Measurements from ENCODE around the gene GRIA2. TPM values are rescaled to one million over a fixed set of nuclear protein-coding genes. Genes with fewer than 3 reads are reported as not detected.

GRIA2 gene
- total RNA-seq, 4 donors from 2014 or later = 0.76 TPM; not detected in 3

- Histone ChIP-seq H3K4me3 (peak overlapping the region in 1 of 4 donors; percentile 60), H3K9me3 (no peaks in the 10 kb centered on the region), H3K4me1 (peaks cover 4 to 25% (median 4%) of the 10 kb centered on the region in 3 donors), H3K27me3 (peaks cover 6 to 66% (median 15%) of the 10 kb centered on the region in 4 donors), H3K27ac (no peak overlapping the region), H3K36me3 (no peaks in the 10 kb centered on the region)
- DNase-seq = no peak
- intact Hi-C loops (cut with DNase I) = no loop called here
- WGBS, 2 donors = 10 to 12% methylated on average over 16 to 22 of the region's 24 CpGs
- TF ChIP-seq, protein P1, sequence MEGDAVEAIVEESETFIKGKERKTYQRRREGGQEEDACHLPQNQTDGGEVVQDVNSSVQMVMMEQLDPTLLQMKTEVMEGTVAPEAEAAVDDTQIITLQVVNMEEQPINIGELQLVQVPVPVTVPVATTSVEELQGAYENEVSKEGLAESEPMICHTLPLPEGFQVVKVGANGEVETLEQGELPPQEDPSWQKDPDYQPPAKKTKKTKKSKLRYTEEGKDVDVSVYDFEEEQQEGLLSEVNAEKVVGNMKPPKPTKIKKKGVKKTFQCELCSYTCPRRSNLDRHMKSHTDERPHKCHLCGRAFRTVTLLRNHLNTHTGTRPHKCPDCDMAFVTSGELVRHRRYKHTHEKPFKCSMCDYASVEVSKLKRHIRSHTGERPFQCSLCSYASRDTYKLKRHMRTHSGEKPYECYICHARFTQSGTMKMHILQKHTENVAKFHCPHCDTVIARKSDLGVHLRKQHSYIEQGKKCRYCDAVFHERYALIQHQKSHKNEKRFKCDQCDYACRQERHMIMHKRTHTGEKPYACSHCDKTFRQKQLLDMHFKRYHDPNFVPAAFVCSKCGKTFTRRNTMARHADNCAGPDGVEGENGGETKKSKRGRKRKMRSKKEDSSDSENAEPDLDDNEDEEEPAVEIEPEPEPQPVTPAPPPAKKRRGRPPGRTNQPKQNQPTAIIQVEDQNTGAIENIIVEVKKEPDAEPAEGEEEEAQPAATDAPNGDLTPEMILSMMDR (IDR thresholded peaks at IDR 0.05) = no peak
- no peak for TF ChIP-seq POLR2A (IDR thresholded peaks at IDR 0.05)
These were observed 932 bp downstream of the GRIA2 start for GRCh38 chr4:157221426-157221894.

GRCh38 chr4:157221895-157222770 lies 1.6 kb downstream of the GRIA2 start:
- intact Hi-C loops (cut with DNase I) = no loop called here
- peaks cover 6 to 66% (median 15%) of the 10 kb centered on the region in 4 donors for H3K27me3 ChIP-seq
- H3K9me3 ChIP-seq = no peaks in the 10 kb centered on the region
- no peak for DNase-seq
- WGBS, 2 donors = 6 to 15% methylated on average over 16 to 18 of the region's 59 CpGs
- H3K27ac ChIP-seq = no peak overlapping the region
- TF ChIP-seq, protein P1 (IDR thresholded peaks at IDR 0.05) = no peak
- no peak for TF ChIP-seq POLR2A (IDR thresholded peaks at IDR 0.05)
- H3K4me3 ChIP-seq = peak overlapping the region; percentile 9 to 60 (median 26)
- peaks cover 4 to 25% (median 4%) of the 10 kb centered on the region in 3 donors for H3K4me1 ChIP-seq
- H3K36me3 ChIP-seq = no peaks in the 10 kb centered on the region

GRCh38 chr4:157222771-157223160 lies 2.2 kb downstream of the GRIA2 start:
- no peak for DNase-seq
- 16 to 17% methylated on average over 5 to 7 of the region's 15 CpGs for WGBS, 2 donors
- Histone ChIP-seq H3K9me3 (no peaks in the 10 kb centered on the region), H3K4me1 (peaks cover 4 to 25% (median 4%) of the 10 kb centered on the region in 3 donors), H3K27ac (no peak overlapping the region), H3K4me3 (peak overlapping the region; percentile 9 to 60 (median 26)), H3K36me3 (no peaks in the 10 kb centered on the region), H3K27me3 (peaks cover 6 to 66% (median 15%) of the 10 kb centered on the region in 4 donors)
- TF ChIP-seq POLR2A (IDR thresholded peaks at IDR 0.05) = no peak
- TF ChIP-seq, protein P1 (IDR thresholded peaks at IDR 0.05) = no peak
- intact Hi-C loops (cut with DNase I) = no loop called here

DNA sequence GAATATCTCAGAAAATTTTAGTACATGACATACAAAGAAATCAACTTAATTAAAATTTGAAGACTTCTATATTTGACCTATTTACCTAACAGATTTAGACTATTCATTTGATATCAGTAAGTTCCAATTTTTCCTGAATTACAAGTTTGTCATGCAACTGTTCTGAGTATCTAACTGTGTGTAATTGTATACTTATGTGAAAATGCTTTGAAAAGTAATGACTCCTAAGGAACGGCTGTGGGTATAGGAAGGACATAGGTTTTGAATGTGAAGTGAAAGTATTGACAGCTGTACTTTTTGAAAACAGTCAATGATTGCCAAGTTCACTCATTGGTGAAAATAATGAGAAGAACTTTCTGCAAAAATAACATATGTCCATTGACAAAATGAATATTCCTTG lies 2.9 kb downstream of the GRIA2 start:
- H3K27me3 ChIP-seq = peaks cover 6 to 62% (median 15%) of the 10 kb centered on the region in 4 donors
- peaks cover 4 to 25% (median 4%) of the 10 kb centered on the region in 3 donors for H3K4me1 ChIP-seq
- intact Hi-C loops (cut with DNase I) = no loop called here
- no peak for DNase-seq
- WGBS, 2 donors = 64 to 69% methylated on average over 1 of the region's 1 CpG
- H3K36me3 ChIP-seq = no peaks in the 10 kb centered on the region
- TF ChIP-seq POLR2A (IDR thresholded peaks at IDR 0.05) = no peak
- TF ChIP-seq, protein P1 (IDR thresholded peaks at IDR 0.05) = no peak
- H3K27ac ChIP-seq = no peak overlapping the region
- no peaks in the 10 kb centered on the region for H3K9me3 ChIP-seq
- H3K4me3 ChIP-seq = no peak overlapping the region

DNA sequence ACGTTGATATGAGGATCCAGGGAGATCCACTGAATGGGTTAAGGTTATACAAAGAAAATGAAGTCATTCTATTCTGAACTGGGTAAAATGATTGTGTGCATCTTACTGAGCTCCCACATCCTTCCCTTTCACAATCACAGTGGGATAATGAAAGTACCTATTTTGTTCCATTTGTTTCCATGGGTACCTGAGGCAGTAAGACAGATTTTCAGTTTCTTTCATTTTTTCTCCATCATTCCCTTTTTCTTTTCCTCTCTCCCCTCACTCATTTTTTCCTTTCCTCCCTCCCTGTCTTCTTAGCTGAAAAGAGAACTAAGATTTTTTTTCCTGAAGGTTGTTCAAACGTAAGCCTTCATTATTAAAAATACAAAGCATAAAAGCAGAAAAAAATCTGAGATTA lies 4.6 kb downstream of the GRIA2 start:
- intact Hi-C loops (cut with DNase I) = no loop called here
- DNase-seq = no peak
- H3K27ac ChIP-seq = no peak overlapping the region
- peaks cover 6 to 49% (median 15%) of the 10 kb centered on the region in 4 donors for H3K27me3 ChIP-seq
- no peak overlapping the region for H3K4me3 ChIP-seq
- H3K9me3 ChIP-seq = no peaks in the 10 kb centered on the region
- H3K4me1 ChIP-seq = peaks cover 3 to 24% (median 4%) of the 10 kb centered on the region in 3 donors
- no peaks in the 10 kb centered on the region for H3K36me3 ChIP-seq
- WGBS, 2 donors = 40 to 42% methylated on average over 2 of the region's 2 CpGs
- TF ChIP-seq, protein P1 (IDR thresholded peaks at IDR 0.05) = no peak
- no peak for TF ChIP-seq POLR2A (IDR thresholded peaks at IDR 0.05)

Measured in esophagus squamous epithelium (tissue), 5 donors.